DND-41 (cell line): ENCODE data around the gene ASB18.

Source experiments
- EZH2 ChIP-seq: IDR thresholded peaks from 3 replicates; pipeline ENCODE4 v1.6.1; 2012; ENCODE audit warnings: borderline replicate concordance, low read depth, mild to moderate bottlenecking, moderate library complexity, low read length, inconsistent platforms; ENCODE audit not compliant: severe bottlenecking
- TF ChIP-seq, protein P1 (sequence below): IDR thresholded peaks from 2 replicates; pipeline ENCODE4 v1.5.1; 2012; ENCODE audit warnings: borderline replicate concordance, low read length, moderate library complexity, mild to moderate bottlenecking; ENCODE audit not compliant: poor library complexity, severe bottlenecking; ENCODE audit errors: extremely low read depth

- TF ChIP-seq, protein P1, sequence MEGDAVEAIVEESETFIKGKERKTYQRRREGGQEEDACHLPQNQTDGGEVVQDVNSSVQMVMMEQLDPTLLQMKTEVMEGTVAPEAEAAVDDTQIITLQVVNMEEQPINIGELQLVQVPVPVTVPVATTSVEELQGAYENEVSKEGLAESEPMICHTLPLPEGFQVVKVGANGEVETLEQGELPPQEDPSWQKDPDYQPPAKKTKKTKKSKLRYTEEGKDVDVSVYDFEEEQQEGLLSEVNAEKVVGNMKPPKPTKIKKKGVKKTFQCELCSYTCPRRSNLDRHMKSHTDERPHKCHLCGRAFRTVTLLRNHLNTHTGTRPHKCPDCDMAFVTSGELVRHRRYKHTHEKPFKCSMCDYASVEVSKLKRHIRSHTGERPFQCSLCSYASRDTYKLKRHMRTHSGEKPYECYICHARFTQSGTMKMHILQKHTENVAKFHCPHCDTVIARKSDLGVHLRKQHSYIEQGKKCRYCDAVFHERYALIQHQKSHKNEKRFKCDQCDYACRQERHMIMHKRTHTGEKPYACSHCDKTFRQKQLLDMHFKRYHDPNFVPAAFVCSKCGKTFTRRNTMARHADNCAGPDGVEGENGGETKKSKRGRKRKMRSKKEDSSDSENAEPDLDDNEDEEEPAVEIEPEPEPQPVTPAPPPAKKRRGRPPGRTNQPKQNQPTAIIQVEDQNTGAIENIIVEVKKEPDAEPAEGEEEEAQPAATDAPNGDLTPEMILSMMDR, result no peak
- no peak for TF ChIP-seq EZH2
Measured at GRCh38 chr2:236170590-236171165, 93.5 kb downstream of the ASB18 start.
